Mucosa of gallbladder (tissue), 1 donor: Measurements from ENCODE around the gene TSPAN2. TPM values are rescaled to one million over a fixed set of nuclear protein-coding genes. Genes with fewer than 3 reads are reported as not detected.
"Not testable (repeated sequence)": the region's sequence is repeated elsewhere in the genome, so short reads cannot be mapped to it uniquely, and the experiment has no call there.

Source experiments
- DNase-seq: peaks from one replicate; pipeline ENCODE4 v3.0.0-alpha.2; 2020; ENCODE audit warnings: low spot score
- total RNA-seq: library from RNA; stranded (reverse); gene quantifications from one replicate; pipeline ENCODE4 v1.2.1, GENCODE V29; 2021
- donor health status: DM: no; HTN: no; CAD: no.

Gene TSPAN2
- total RNA-seq, 1 donor from 2014 or later: 12.1 TPM

DNA sequence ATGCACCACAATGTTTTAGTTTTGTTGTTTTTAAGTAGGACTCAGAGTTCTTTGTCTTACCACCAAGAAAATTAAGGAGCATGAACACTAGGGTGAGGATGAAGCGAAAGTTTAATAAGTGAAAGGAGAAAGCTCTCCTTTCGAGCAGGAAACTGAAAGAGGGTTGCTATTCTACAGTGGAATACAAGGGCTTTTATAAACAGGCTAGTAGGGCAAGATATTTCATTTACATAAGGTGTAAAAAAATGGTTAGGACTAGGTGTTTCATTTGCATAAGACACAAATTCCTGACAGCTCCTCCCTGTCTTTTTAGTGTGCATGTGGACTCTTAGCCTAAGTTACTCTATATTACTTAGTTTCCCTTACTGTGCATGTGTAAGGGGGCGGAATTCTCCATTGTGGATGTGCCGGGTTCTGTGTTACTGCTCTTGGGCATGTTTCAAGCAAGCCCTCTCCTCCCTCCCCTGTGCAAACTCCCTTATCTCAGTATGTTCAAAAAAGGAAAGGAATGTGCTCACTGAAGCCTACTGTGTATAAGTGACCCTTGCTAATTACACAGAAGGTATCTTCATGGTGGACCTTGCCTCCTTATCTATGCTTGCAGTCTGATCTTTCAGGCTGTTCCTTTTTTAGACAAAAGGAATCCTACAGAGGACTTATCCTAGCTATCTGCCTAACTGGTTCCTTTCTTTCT, 52.3 kb downstream of the TSPAN2 start:
- no peak for DNase-seq

DNA sequence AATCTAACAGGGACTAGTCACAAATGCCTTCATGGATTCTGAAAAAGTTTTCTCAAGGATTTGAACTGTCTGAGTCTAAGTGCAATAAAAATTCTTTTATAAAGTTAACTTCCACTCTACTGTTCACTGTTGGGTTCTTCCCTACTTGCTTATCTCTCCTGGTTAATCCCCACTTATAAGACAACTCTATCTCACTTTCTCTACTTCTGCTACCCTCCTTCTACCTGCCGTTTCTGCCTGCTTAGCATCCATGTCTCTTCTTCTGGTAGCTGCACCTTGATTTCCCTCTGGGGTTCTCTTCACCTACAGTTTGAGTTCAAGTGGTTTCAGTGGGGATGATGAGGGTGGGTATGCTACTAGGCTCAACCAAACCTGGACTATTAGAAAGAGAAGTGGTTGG, 53.7 kb downstream of the TSPAN2 start:
- DNase-seq: no peak

DNA sequence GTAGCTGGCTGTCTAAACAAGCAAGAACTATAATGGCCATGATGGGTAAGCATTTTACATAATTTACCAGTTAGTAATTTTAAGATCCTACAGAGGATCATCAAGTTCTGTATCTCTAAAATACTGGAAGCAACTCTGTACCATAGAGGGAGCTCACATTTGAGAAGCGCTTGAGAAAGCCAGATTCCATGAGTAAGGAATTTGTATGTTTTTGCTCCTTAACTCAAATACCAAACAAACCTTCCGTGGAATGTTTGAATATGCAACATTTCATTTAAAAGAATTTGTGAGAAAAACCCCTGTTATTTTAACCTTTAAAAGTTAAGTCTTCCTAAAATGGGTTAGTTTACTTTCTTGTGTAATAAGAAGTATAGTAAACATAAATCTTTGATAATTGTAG, 57.7 kb downstream of the TSPAN2 start:
- no peak for DNase-seq

DNA sequence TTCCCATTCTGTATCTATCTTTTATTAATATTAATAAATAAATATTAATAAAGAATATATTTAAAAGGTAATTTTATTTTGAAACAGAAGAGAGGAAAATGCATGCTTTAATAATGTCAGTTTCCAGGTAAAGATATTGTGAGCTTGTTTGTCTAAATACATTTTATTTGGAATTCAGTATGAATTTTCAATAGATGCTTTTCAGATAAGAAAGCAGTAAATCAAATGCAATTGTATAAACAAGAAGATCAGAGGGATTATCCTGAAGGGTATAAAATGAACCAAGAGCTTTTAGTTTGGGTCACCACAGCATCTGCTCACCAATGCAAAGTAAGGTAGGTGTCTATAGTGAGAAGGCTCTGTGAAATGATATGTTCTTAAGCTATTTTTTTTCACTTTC, 59.8 kb downstream of the TSPAN2 start, which contains the start of gene TSHB:
Gene TSHB (plus strand): TSS at position 301 of the 400 bp plus-strand sequence. CDS start 3,537 bp downstream, outside the sequence.
- no peak for DNase-seq

DNA sequence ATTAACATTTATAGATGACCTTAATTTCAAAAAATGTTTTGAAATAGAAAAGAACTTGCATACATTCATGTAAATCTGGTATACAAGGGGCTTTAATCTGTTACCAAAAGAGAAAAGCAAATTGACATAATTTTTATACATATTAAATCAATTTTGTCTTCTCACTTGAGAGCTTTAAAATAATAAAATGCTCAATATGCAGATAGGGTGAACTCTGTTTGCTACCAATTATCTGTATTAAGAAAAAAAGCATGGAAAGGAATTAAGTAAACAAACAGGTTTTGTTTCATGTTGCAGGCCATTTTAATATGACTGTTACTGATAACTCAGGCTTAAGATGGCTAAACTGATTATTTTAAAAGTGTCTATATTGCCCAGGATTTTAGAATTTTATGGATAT, 65.7 kb downstream of the TSPAN2 start:
- DNase-seq: no peak

DNA sequence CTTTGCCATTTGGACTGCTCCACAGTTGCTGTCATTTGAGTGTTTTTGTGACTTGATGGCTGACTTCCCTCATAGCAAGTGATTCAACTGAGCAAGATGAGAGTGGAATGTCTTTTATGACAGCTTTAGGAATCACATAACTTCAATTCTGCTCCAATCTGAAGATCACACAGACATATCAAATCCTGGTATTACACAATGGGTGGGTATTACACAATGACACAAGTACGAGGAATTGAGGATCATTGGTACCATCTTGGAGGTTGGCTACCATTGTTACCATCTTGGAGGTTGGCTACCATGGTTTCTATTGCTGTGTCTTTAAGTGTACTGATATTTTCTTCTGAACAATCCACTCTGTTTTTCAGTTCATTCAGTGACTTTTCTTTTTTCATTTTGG, 68.2 kb downstream of the TSPAN2 start:
- no peak for DNase-seq

DNA sequence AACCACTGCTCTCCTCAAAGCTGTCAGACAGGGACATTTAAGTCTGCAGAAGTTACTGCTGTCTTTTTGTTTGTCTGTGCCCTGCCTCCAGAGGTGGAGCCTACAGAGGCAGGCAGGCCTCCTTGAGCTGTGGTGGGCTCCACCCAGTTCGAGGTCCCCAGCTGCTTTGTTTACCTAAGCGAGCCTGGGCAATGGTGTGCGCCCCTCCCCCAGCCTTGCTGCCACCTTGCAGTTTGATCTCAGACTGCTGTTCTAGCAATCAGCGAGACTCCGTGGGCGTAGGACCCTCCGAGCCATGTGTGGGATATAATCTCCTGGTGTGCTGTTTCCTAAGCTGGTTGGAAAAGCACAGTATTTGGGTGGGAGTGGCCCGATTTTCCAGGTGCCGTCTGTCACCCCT, 69.8 kb downstream of the TSPAN2 start:
- DNase-seq: not testable (repeated sequence)

DNA sequence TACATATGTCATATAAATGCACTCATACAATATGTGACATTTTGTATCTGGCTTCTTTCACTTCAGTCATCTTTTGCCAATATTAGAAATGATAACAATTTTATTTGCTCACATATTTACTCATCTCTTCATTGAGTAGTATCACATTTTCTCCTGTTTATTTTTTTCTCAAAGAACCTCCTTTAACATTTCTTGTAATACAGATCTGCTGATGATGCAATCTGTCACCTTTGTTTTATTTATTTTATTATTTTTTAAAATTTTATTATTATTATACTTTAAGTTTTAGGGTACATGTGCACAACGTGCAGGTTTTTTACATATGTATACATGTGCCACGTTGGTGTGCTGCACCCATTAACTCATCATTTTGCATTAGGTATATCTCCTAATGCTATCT, 75.5 kb downstream of the TSPAN2 start:
- no peak for DNase-seq

DNA sequence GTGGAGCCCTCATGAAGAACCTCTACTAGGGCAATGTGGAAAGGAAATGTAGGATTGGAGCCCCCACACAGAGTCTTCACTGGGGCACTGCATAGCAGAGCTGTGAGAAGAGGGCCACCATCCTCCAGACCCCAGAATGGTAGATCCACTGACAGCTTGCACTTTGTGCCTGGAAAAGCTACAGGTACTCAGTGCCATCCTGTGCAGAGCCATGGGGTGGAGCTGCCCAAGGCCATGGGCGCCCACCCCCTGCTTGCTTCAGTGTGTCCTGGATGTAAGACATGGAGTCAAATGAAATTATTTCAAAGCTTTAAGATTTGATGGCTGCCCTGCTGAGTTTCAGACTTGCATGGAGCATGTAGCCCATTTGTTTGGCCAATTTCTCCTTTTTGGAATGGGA, 76.9 kb downstream of the TSPAN2 start:
- no peak for DNase-seq

DNA sequence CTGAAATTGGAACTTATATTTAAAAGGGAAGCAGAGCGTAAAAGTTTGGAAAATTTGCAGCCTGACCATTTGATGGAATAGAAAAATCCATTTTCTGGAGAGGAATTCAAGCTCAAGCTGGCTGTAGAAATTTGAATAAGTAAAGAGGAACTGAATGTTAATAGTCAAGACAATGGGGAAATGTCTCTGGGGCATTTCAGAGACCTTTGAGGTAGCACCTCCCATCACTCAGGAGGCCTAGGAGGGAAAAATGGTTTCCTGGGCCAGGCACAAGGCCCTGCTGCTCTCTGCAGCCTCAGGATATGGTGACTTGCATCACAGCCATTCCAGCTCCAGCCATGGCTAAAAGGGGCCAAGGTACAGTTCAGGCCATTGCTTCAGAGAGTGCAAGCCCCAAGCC, 77.3 kb downstream of the TSPAN2 start:
- no peak for DNase-seq

DNA sequence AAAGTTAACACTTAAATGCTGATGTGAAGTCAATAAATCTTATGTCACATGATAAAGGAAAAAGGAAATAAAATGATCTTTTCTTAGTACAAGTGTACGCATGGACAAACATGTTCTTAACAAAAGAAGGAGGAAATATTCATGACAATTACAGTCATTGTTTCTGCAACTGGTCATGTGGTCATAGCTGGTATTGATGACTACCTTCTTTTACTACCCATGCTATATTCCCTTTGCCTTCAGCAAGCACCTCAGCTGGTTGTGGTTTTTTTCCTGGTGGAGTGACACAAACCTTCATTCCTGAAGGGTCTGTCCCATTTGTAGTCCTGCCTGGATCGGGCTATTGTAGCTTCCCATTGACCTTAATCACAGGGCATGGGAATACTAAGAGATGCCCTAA, 83.1 kb downstream of the TSPAN2 start:
- no peak for DNase-seq

Other genes with a start within 250 kb of the TSPAN2 start
- not detected for gene SYCP1, start 234.6 kb downstream of the TSPAN2 start, total RNA-seq
- not detected for gene TSHB, start 59.7 kb downstream of the TSPAN2 start, total RNA-seq
- 2.6 TPM for gene NGF, start 248.7 kb upstream of the TSPAN2 start, total RNA-seq